WTC11 (cell line): ENCODE measurements around the gene PLCB2. TPM values are rescaled to one million over a fixed set of nuclear protein-coding genes. Genes with fewer than 3 reads are reported as not detected.

Experiments used
- ATAC-seq: fragments of 200-7000 bp; cut with Tn5 transposase; 2 replicates; pipeline ENCODE4 v1.10.0; 2021; ENCODE audit warnings: mild to moderate bottlenecking, moderate library complexity
- CTCF ChIA-PET: fragments of 300-600 bp; sonication (Branson Sonifier 250); formaldehyde crosslinking; loops from one replicate; lab custom pipeline; 2021; ENCODE audit warnings: antibody characterized with exemption; lab: Charles Lee
- POLR2A ChIA-PET: fragments of 350-600 bp; sonication (Branson Sonifier 250); formaldehyde crosslinking; loops from one replicate; lab custom pipeline; 2021; ENCODE audit warnings: antibody characterized with exemption; lab: Charles Lee
- DNase-seq: peaks from one replicate; pipeline ENCODE4 v3.0.0; 2021; ENCODE audit warnings: low spot score
- H3K27ac Mint-ChIP-seq: 2 replicates; pipeline ENCODE4 v1.8.0; 2021; ENCODE audit warnings: mixed read lengths
- H3K27me3 Mint-ChIP-seq: 2 replicates; pipeline ENCODE4 v1.8.0; 2021; ENCODE audit warnings: low read depth, mild to moderate bottlenecking, moderate library complexity, mixed read lengths
- H3K36me3 Mint-ChIP-seq: 2 replicates; pipeline ENCODE4 v1.8.0; 2021; ENCODE audit warnings: mixed read lengths
- H3K4me1 Mint-ChIP-seq: 2 replicates; pipeline ENCODE4 v1.8.0; 2022; ENCODE audit warnings: mixed read lengths
- H3K4me3 Mint-ChIP-seq: 2 replicates; pipeline ENCODE4 v1.8.0; 2021; ENCODE audit warnings: mild to moderate bottlenecking, moderate library complexity, mixed read lengths
- H3K9me3 Mint-ChIP-seq: 2 replicates; pipeline ENCODE4 v1.8.0; 2021; ENCODE audit warnings: mixed read lengths
- ARID4B ChIP-seq: sonication (generic); formaldehyde crosslinking; IDR thresholded peaks from 2 replicates; pipeline ENCODE4 v1.8.0; 2023; ENCODE audit warnings: missing genetic modification reagents, mild to moderate bottlenecking, borderline replicate concordance
- CBFB ChIP-seq: sonication (generic); formaldehyde crosslinking; IDR thresholded peaks from 2 replicates; pipeline ENCODE4 v1.8.1; 2022; ENCODE audit warnings: mild to moderate bottlenecking, low read depth, missing genetic modification reagents
- E2F4 ChIP-seq: sonication (generic); formaldehyde crosslinking; IDR thresholded peaks from 2 replicates; pipeline ENCODE4 v1.8.1; 2022; ENCODE audit warnings: low read depth, mild to moderate bottlenecking, moderate library complexity, missing genetic modification reagents, borderline replicate concordance
- ESRRA ChIP-seq: sonication (generic); formaldehyde crosslinking; IDR thresholded peaks from 2 replicates; pipeline ENCODE4 v1.8.1; 2022; ENCODE audit warnings: mild to moderate bottlenecking, missing genetic modification reagents, borderline replicate concordance
- FOXJ3 ChIP-seq: sonication (generic); formaldehyde crosslinking; IDR thresholded peaks from 2 replicates; pipeline ENCODE4 v1.9.0; 2021; ENCODE audit warnings: missing genetic modification reagents, mild to moderate bottlenecking, borderline replicate concordance
- FOXP1 ChIP-seq: sonication (generic); formaldehyde crosslinking; IDR thresholded peaks from 2 replicates; pipeline ENCODE4 v1.8.0; 2022; ENCODE audit warnings: missing genetic modification reagents, mild to moderate bottlenecking, moderate library complexity, borderline replicate concordance
- MLX ChIP-seq: sonication (generic); formaldehyde crosslinking; IDR thresholded peaks from 2 replicates; pipeline ENCODE4 v1.8.1; 2023; ENCODE audit warnings: mild to moderate bottlenecking, missing genetic modification reagents, moderate library complexity
- NFATC4 ChIP-seq: fragments of 250-450 bp; sonication (Bioruptor Pico); IDR thresholded peaks from 2 replicates; pipeline ENCODE4 v1.9.0; 2021; ENCODE audit warnings: mild to moderate bottlenecking
- NFYB ChIP-seq: sonication (generic); formaldehyde crosslinking; conservative IDR thresholded peaks from 2 replicates; pipeline ENCODE4 v1.8.0; 2022; ENCODE audit warnings: low read depth, missing genetic modification reagents
- NR1H2 ChIP-seq: sonication (generic); formaldehyde crosslinking; IDR thresholded peaks from 2 replicates; pipeline ENCODE4 v1.9.0; 2021; ENCODE audit warnings: mild to moderate bottlenecking, moderate library complexity, missing genetic modification reagents
- NR2C2 ChIP-seq: sonication (generic); formaldehyde crosslinking; IDR thresholded peaks from 2 replicates; pipeline ENCODE4 v1.8.0; 2022; ENCODE audit warnings: mild to moderate bottlenecking, missing genetic modification reagents
- PREB ChIP-seq: sonication (generic); formaldehyde crosslinking; IDR thresholded peaks from 2 replicates; pipeline ENCODE4 v1.8.1; 2022; ENCODE audit warnings: mild to moderate bottlenecking, missing genetic modification reagents, moderate library complexity, borderline replicate concordance
- SP1 ChIP-seq: sonication (generic); formaldehyde crosslinking; conservative IDR thresholded peaks from 2 replicates; pipeline ENCODE4 v1.8.1; 2022; ENCODE audit warnings: missing genetic modification reagents
- ZNF219 ChIP-seq: sonication (generic); formaldehyde crosslinking; IDR thresholded peaks from 2 replicates; pipeline ENCODE4 v1.8.0; 2023; ENCODE audit warnings: missing genetic modification reagents, mild to moderate bottlenecking, borderline replicate concordance
- ZNF232 ChIP-seq: sonication (generic); formaldehyde crosslinking; IDR thresholded peaks from 2 replicates; pipeline ENCODE4 v1.8.0; 2022; ENCODE audit warnings: mild to moderate bottlenecking, missing genetic modification reagents
- ZNF423 ChIP-seq: fragments of 250-450 bp; sonication (Bioruptor Pico); IDR thresholded peaks from 2 replicates; pipeline ENCODE4 v2.1.2; 2022; ENCODE audit warnings: mild to moderate bottlenecking, moderate library complexity
- ZNF425 ChIP-seq: fragments of 250-450 bp; sonication (Bioruptor Pico); conservative IDR thresholded peaks from 2 replicates; pipeline ENCODE4 v1.9.0; 2021; ENCODE audit warnings: mild to moderate bottlenecking
- ZNF671 ChIP-seq: fragments of 250-450 bp; sonication (Bioruptor Pico); IDR thresholded peaks from 2 replicates; pipeline ENCODE4 v1.8.0; 2021; ENCODE audit warnings: mild to moderate bottlenecking
- total RNA-seq: library from RNA; stranded (reverse); gene quantifications from 3 replicates; pipeline ENCODE4 v1.2.3, GENCODE V29; 2021
- TF ChIP-seq, protein P1 (sequence below): fragments of 250-450 bp; sonication (Bioruptor Pico); IDR thresholded peaks from 2 replicates; pipeline ENCODE4 v1.9.0; 2021; ENCODE audit warnings: moderate library complexity, mild to moderate bottlenecking, inconsistent platforms, borderline replicate concordance

Gene PLCB2
- total RNA-seq, 1 experiment from 2014 or later, result 15.2 TPM

- TF ChIP-seq ARID4B (no peak), ZNF423 (CRISPR knock-in tag) (no peak), NFYB (CRISPR knock-in tag) (no peak), SP1 (CRISPR knock-in tag) (no peak), NR2C2 (CRISPR knock-in tag) (no peak), MLX (CRISPR knock-in tag) (no peak), NFATC4 (CRISPR knock-in tag) (no peak)
These were observed 9.8 kb upstream of the PLCB2 start (continued) for GRCh38 chr15:40317580-40317979.

DNA sequence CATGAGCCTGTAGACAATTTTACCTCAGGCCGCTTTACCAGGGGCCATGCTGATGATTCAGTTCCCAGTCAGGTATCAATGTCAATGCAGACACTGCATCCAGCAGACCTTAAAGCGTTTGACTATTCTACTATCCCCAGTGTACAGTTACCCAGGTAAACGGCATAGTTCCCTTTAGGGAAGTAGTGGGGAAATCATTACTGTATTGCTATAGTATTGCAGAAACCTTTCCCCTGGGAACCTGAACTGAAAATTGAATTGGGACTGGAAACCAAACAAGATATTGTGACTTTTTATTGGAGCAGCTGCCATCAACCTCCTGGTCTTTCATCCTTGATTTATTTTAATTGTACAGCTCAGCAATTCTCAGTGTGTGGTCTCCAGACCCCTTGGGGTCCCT, 9.2 kb upstream of the PLCB2 start:
- POLR2A ChIA-PET, result no interaction called here

GRCh38 chr15:40314723-40315276, 7.1 kb upstream of the PLCB2 start:
- ATAC-seq (no peak), DNase-seq (no peak)
- POLR2A ChIA-PET, result interaction anchor here (0.5 kb wide), 1 partner anchor 39 kb away, joined by 5 read pairs; no protein-coding TSS in a partner anchor
- Mint-ChIP-seq H3K36me3 (no peaks in the 10 kb centered on the region), H3K4me1 (peaks cover 3% of the 10 kb centered on the region), H3K9me3 (no peaks in the 10 kb centered on the region), H3K27me3 (peaks cover 19% of the 10 kb centered on the region), H3K4me3 (no peak overlapping the region), H3K27ac (no peak overlapping the region)
- CTCF ChIA-PET, result interaction anchor here (0.6 to 17.8 kb wide), 9 partner anchors 8 to 107 kb away, joined by 3 to 690 read pairs (median 4); no protein-coding TSS in a partner anchor
- no peak for TF ChIP-seq PREB (CRISPR knock-in tag)
- no peak for TF ChIP-seq E2F4 (CRISPR knock-in tag)
- TF ChIP-seq ESRRA (CRISPR knock-in tag), result no peak
- no peak for TF ChIP-seq NR1H2
- no peak for TF ChIP-seq ZNF232 (CRISPR knock-in tag)
- TF ChIP-seq, protein P1, sequence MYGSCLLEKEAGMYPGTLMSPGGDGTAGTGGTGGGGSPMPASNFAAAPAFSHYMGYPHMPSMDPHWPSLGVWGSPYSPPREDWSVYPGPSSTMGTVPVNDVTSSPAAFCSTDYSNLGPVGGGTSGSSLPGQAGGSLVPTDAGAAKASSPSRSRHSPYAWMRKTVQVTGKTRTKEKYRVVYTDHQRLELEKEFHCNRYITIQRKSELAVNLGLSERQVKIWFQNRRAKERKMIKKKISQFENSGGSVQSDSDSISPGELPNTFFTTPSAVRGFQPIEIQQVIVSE (CRISPR knock-in tag), result no peak
- no peak for TF ChIP-seq CBFB (CRISPR knock-in tag)
- TF ChIP-seq FOXJ3, result no peak
- TF ChIP-seq NFYB (CRISPR knock-in tag), result no peak
- no peak for TF ChIP-seq ZNF671
- no peak for TF ChIP-seq ZNF425 (CRISPR knock-in tag)
- no peak for TF ChIP-seq FOXP1 (CRISPR knock-in tag)

More for the DNA sequence above, 9.2 kb upstream of the PLCB2 start:
- TF ChIP-seq ZNF219 (CRISPR knock-in tag), result no peak
- TF ChIP-seq FOXJ3, result no peak
- Mint-ChIP-seq H3K27ac (no peak overlapping the region), H3K4me1 (peaks cover 15% of the 10 kb centered on the region), H3K9me3 (peaks cover 4% of the 10 kb centered on the region; the same call in 1 of the 2 replicates), H3K27me3 (peaks cover 24% of the 10 kb centered on the region), H3K4me3 (no peak overlapping the region), H3K36me3 (no peaks in the 10 kb centered on the region)
- CTCF ChIA-PET, result interaction anchor here (1.0 to 17.8 kb wide), 6 partner anchors 9 to 42 kb away, joined by 4 to 690 read pairs (median 11); partner anchors contain the start of genes CCDC9B and PLCB2
- no peak for DNase-seq
- ATAC-seq, result no peak
